ENCODE data around the gene FRMD4B. TPM values are rescaled to one million over a fixed set of nuclear protein-coding genes. Genes with fewer than 3 reads are reported as not detected.

Gene FRMD4B
- polyA plus RNA-seq, 3 donors, result 13.2 to 21.0 (median 19.6) TPM

DNA sequence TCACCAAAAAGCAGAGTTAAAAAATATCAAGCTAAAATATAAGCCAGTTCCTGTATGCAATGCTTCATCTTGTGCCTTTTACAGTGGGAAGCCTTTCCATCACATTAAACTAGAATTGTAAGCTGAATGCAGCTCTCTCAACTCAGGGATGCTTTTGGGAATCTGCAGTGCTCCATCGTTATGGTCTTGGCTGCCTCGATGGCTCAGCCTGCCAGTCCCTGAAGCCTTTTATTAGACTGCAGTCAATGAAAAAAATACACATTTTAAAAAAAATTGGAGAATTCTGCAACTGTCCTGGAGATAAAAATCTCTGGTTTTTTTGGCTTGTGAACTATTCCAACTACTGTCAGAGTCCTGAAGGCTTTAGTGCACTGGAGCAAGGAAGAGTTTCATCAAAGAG lies 53.0 kb downstream of the FRMD4B start:
- no peak for DNase-seq
- no peaks in the 10 kb centered on the region for H3K36me3 ChIP-seq (replicated peaks in 1 of 2; ENCODE audit: control insufficient read depth in 1 of 2, insufficient read depth in 2 of 2, low read length in 2 of 2)

DNA sequence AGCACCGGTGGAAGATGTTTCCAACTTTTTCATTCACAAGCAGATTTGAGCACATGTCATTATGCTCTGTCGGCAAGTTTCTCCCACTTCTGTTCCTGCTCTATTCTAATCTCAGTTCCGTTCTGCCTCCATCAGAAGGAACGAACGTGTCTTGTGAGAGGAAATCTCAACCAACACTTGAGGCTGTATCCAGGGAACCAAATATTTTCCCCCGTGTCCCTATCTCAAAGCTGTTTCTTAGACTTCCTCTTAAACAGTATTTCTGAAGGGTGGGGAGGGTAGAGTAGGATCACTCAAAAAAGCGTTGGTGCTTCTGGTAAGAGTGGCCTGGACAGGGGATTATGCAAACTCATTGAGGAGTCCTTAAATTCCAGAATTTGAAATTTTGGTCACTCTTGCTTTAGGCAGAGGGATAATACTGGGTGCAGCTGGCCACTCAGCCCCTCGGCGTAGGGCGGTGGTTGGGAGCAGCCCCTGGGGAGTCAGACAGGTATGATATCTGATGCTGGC lies 54.9 kb downstream of the FRMD4B start:
- intact Hi-C loops (cut with micrococcal nuclease), result no loop called here
- H3K4me1 ChIP-seq (ENCODE audit: control insufficient read depth in 1 of 2, insufficient read depth in 2 of 2, low read length in 2 of 2), result peaks cover 30 to 38% of the 10 kb centered on the region in 2 donors
- WGBS (ENCODE audit: insufficient coverage), result 46% methylated on average over 7 of the region's 10 CpGs
- no peak overlapping the region for H2AFZ ChIP-seq (ENCODE audit: insufficient read depth, low read depth, low read length, poor library complexity, severe bottlenecking)
- Mint-ChIP-seq H3K36me3 (peaks cover 10 to 28% of the 10 kb centered on the region in 2 donors), H3K9me3 (peaks cover 0 to 3% (median 0%) of the 10 kb centered on the region in 7 donors), H3K4me3 (peak overlapping the region in 1 of 2 donors; percentile 4), H3K4me1 (peaks cover 41% of the 10 kb centered on the region), H3K27ac (peak overlapping the region; percentile 39 to 93 (median 80)), H3K27me3 (ENCODE audit: low read depth in 3 of 3) (no peaks in the 10 kb centered on the region)
- H3K9me3 ChIP-seq (replicated peaks in 1 of 2; ENCODE audit: control insufficient read depth in 1 of 2, insufficient read depth in 1 of 2, low read length in 2 of 2), result no peaks in the 10 kb centered on the region
- TF ChIP-seq, protein P1, sequence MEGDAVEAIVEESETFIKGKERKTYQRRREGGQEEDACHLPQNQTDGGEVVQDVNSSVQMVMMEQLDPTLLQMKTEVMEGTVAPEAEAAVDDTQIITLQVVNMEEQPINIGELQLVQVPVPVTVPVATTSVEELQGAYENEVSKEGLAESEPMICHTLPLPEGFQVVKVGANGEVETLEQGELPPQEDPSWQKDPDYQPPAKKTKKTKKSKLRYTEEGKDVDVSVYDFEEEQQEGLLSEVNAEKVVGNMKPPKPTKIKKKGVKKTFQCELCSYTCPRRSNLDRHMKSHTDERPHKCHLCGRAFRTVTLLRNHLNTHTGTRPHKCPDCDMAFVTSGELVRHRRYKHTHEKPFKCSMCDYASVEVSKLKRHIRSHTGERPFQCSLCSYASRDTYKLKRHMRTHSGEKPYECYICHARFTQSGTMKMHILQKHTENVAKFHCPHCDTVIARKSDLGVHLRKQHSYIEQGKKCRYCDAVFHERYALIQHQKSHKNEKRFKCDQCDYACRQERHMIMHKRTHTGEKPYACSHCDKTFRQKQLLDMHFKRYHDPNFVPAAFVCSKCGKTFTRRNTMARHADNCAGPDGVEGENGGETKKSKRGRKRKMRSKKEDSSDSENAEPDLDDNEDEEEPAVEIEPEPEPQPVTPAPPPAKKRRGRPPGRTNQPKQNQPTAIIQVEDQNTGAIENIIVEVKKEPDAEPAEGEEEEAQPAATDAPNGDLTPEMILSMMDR (IDR thresholded peaks at IDR 0.05), result no peak
- H3K79me2 ChIP-seq (ENCODE audit: insufficient read depth, low read length), result peaks cover 2% of the 10 kb centered on the region
- H3K9ac ChIP-seq (ENCODE audit: insufficient read depth, low read length, poor library complexity, severe bottlenecking), result no peak overlapping the region
- H4K20me1 ChIP-seq (ENCODE audit: insufficient read depth, low read length), result peaks cover 7% of the 10 kb centered on the region
- H3K27ac ChIP-seq (ENCODE audit: low read depth in 1 of 2, low read length in 2 of 2), result peak overlapping the region; percentile 14 to 63
- no peak overlapping the region for H3K4me3 ChIP-seq (replicated peaks in 1 of 3; ENCODE audit: low read depth in 2 of 3, low read length in 3 of 3)
- no peaks in the 10 kb centered on the region for H3K36me3 ChIP-seq (replicated peaks in 1 of 2; ENCODE audit: control insufficient read depth in 1 of 2, insufficient read depth in 2 of 2, low read length in 2 of 2)
- H3K27me3 ChIP-seq (ENCODE audit: control insufficient read depth in 2 of 2, insufficient read depth in 2 of 2, low read length in 2 of 2), result no peaks in the 10 kb centered on the region
- no peak overlapping the region for H3K4me2 ChIP-seq (replicated peaks; ENCODE audit: extremely low read depth, low read length, poor library complexity, severe bottlenecking)
- peak; percentile 40 to 48 (median 46) for DNase-seq

More for the DNA sequence above, 53.0 kb downstream of the FRMD4B start:
- no peaks in the 10 kb centered on the region for H3K9me3 ChIP-seq (replicated peaks in 1 of 2; ENCODE audit: control insufficient read depth in 1 of 2, insufficient read depth in 1 of 2, low read length in 2 of 2)
- no peaks in the 10 kb centered on the region for H3K27me3 ChIP-seq (ENCODE audit: control insufficient read depth in 2 of 2, insufficient read depth in 2 of 2, low read length in 2 of 2)
- peaks cover 12% of the 10 kb centered on the region for H4K20me1 ChIP-seq (ENCODE audit: insufficient read depth, low read length)
- Mint-ChIP-seq H3K27ac (no peak overlapping the region), H3K27me3 (ENCODE audit: low read depth in 3 of 3) (no peaks in the 10 kb centered on the region), H3K4me3 (no peak overlapping the region), H3K9me3 (peaks cover 0 to 7% (median 0%) of the 10 kb centered on the region in 7 donors), H3K36me3 (peaks cover 16 to 33% of the 10 kb centered on the region in 2 donors), H3K4me1 (peaks cover 22% of the 10 kb centered on the region)
- H3K4me1 ChIP-seq (ENCODE audit: control insufficient read depth in 1 of 2, insufficient read depth in 2 of 2, low read length in 2 of 2), result peaks cover 19 to 20% of the 10 kb centered on the region in 2 donors
- peaks cover 4% of the 10 kb centered on the region for H3K79me2 ChIP-seq (ENCODE audit: insufficient read depth, low read length)
- intact Hi-C loops (cut with micrococcal nuclease), result no loop called here
- no peak overlapping the region for H2AFZ ChIP-seq (ENCODE audit: insufficient read depth, low read depth, low read length, poor library complexity, severe bottlenecking)
- TF ChIP-seq, protein P1 (IDR thresholded peaks at IDR 0.05), result no peak
- no peak overlapping the region for H3K4me3 ChIP-seq (replicated peaks in 1 of 3; ENCODE audit: low read depth in 2 of 3, low read length in 3 of 3)
- H3K27ac ChIP-seq (ENCODE audit: low read depth in 1 of 2, low read length in 2 of 2), result no peak overlapping the region
- no CpG with 5 or more reads among the region's 2 CpGs for WGBS (ENCODE audit: insufficient coverage)
- no peak overlapping the region for H3K9ac ChIP-seq (ENCODE audit: insufficient read depth, low read length, poor library complexity, severe bottlenecking)
- no peak overlapping the region for H3K4me2 ChIP-seq (replicated peaks; ENCODE audit: extremely low read depth, low read length, poor library complexity, severe bottlenecking)
